Activated CD4-positive, alpha-beta T cell treated with anti-CD3 and anti-CD28 coated beads, Interleukin-2, amount 10 ng/mL, durations not matched to agents 7 days and 5 days (primary cell): ENCODE results near the gene GATD1. TPM values are rescaled to one million over a fixed set of nuclear protein-coding genes. Genes with fewer than 3 reads are reported as not detected.
"Not testable (repeated sequence)": the region's sequence is repeated elsewhere in the genome, so short reads cannot be mapped to it uniquely, and the experiment has no call there.

Experiments
- CTCF ChIA-PET: fragments of 350-600 bp; sonication (Branson Sonifier 250); formaldehyde crosslinking; loops from one replicate; lab custom pipeline; 2021; ENCODE audit warnings: antibody characterized with exemption; lab: Charles Lee
- POLR2A ChIA-PET: fragments of 350-600 bp; sonication (Branson Sonifier 250); formaldehyde crosslinking; loops from one replicate; lab custom pipeline; 2021; ENCODE audit warnings: antibody characterized with exemption; lab: Charles Lee
- DNase-seq: peaks from one replicate; pipeline ENCODE4 v3.0.0-alpha.2; 2020
- H3K27ac Mint-ChIP-seq: one replicate; pipeline ENCODE4 v1.8.0; 2021; ENCODE audit warnings: mild to moderate bottlenecking, moderate library complexity, mixed read lengths
- H3K27me3 Mint-ChIP-seq: one replicate; pipeline ENCODE4 v1.8.0; 2021; ENCODE audit warnings: mixed read lengths
- H3K36me3 Mint-ChIP-seq: one replicate; pipeline ENCODE4 v1.8.0; 2021; ENCODE audit warnings: low read depth, mixed read lengths
- H3K4me1 Mint-ChIP-seq: one replicate; pipeline ENCODE4 v1.8.0; 2021; ENCODE audit warnings: mixed read lengths
- H3K4me3 Mint-ChIP-seq: one replicate; pipeline ENCODE4 v1.8.0; 2021; ENCODE audit warnings: mild to moderate bottlenecking, moderate library complexity, mixed read lengths
- H3K9me3 Mint-ChIP-seq: one replicate; pipeline ENCODE4 v1.8.0; 2021; ENCODE audit warnings: mixed read lengths
- total RNA-seq, 2 experiments: library from RNA; stranded (reverse); gene quantifications; one replicate each; pipeline ENCODE4 v1.2.3, GENCODE V29; 2021

GATD1 gene
- total RNA-seq, 2 experiments from 2014 or later, result 58.2 to 62.1 TPM

GRCh38 chr11:760236-760635 lies 17.1 kb downstream of the GATD1 start:
- H3K9me3 Mint-ChIP-seq, result no peaks in the 10 kb centered on the region

DNA sequence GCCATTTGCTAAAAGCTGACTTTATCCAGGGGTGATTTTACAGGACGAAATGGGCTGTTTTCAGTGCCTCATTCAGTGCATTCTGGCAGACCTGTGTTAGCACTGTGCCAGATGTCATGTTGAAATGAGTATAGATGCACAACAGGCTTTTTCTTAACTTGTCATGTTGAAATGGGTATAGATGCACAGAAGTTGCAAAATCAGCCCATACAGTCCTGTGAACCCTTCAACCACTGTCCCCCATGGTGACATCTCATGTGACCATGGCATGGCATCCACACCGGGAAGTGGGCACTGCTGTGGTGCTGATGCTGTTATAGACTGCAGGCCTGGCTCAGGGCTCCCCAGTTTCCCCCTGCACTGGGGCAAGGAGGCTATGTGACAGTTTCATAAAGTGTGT lies 27.6 kb downstream of the GATD1 start:
- no peak for DNase-seq
- peaks cover 9% of the 10 kb centered on the region for H3K36me3 Mint-ChIP-seq
- ChIA-PET POLR2A (no interaction called here), CTCF (interaction anchor here (0.6 to 1.8 kb wide), 2 partner anchors 11 to 16 kb away, joined by 4 to 5 read pairs; no protein-coding TSS in a partner anchor)
- H3K27me3 Mint-ChIP-seq, result no peaks in the 10 kb centered on the region
- peaks cover 26% of the 10 kb centered on the region for H3K4me1 Mint-ChIP-seq
- peak overlapping the region; percentile 36 for H3K27ac Mint-ChIP-seq
- no peaks in the 10 kb centered on the region for H3K9me3 Mint-ChIP-seq
- H3K4me3 Mint-ChIP-seq, result peak overlapping the region; percentile 52

More at GRCh38 chr11:760236-760635, 17.1 kb downstream of the GATD1 start:
- POLR2A ChIA-PET, result no interaction called here
- Mint-ChIP-seq H3K36me3 (peaks cover 39% of the 10 kb centered on the region), H3K27ac (no peak overlapping the region), H3K4me1 (peaks cover 2% of the 10 kb centered on the region), H3K4me3 (no peak overlapping the region), H3K27me3 (no peaks in the 10 kb centered on the region)
- CTCF ChIA-PET, result interaction anchor here (1.4 to 1.6 kb wide), 2 partner anchors 10 to 37 kb away, joined by 4 to 5 read pairs; no protein-coding TSS in a partner anchor
- no peak for DNase-seq

GRCh38 chr11:748007-748359 lies 29.3 kb downstream of the GATD1 start:
- Mint-ChIP-seq H3K4me3 (peak overlapping the region; percentile 83), H3K4me1 (peaks cover 26% of the 10 kb centered on the region), H3K36me3 (peaks cover 9% of the 10 kb centered on the region), H3K9me3 (no peaks in the 10 kb centered on the region), H3K27me3 (no peaks in the 10 kb centered on the region), H3K27ac (peak overlapping the region; percentile 81)
- ChIA-PET CTCF (interaction anchor here (0.5 to 2.0 kb wide), 3 partner anchors 9 to 446 kb away, joined by 3 to 9 read pairs (median 4); no protein-coding TSS in a partner anchor), POLR2A (no interaction called here)
- no peak for DNase-seq

- ChIA-PET POLR2A (interaction anchor here (0.6 kb wide), 1 partner anchor 159 kb away, joined by 5 read pairs; no protein-coding TSS in a partner anchor), CTCF (interaction anchor here (0.5 to 2.0 kb wide), 5 partner anchors 10 to 446 kb away, joined by 3 to 9 read pairs (median 3); no protein-coding TSS in a partner anchor)
- Mint-ChIP-seq H3K27ac (peak within 1 kb of the TSS; percentile 83), H3K4me3 (peak within 1 kb of the TSS; percentile 83), H3K9me3 (no peaks in the 10 kb centered on the region), H3K27me3 (no peaks in the 10 kb centered on the region), H3K4me1 (peaks cover 23% of the 10 kb centered on the region), H3K36me3 (peaks cover 6% of the 10 kb centered on the region)
- peak; percentile 83 for DNase-seq
Observed at GRCh38 chr11:747158-748006, 29.9 kb downstream of the GATD1 start, which contains the start of gene TALDO1. Gene TALDO1, plus strand, starts transcription at chr11:747464. Its CDS starts 18 bp downstream, at chr11:747482.

- Mint-ChIP-seq H3K4me1 (peaks cover 21% of the 10 kb centered on the region), H3K27ac (peak overlapping the region; percentile 83), H3K27me3 (no peaks in the 10 kb centered on the region), H3K9me3 (no peaks in the 10 kb centered on the region), H3K4me3 (peak overlapping the region; percentile 83), H3K36me3 (peaks cover 4% of the 10 kb centered on the region)
- ChIA-PET CTCF (interaction anchor here (0.6 to 2.0 kb wide), 4 partner anchors 10 to 108 kb away, joined by 3 to 9 read pairs (median 3); no protein-coding TSS in a partner anchor), POLR2A (no interaction called here)
- peak; percentile 63 for DNase-seq
Observed at GRCh38 chr11:746289-747157, 30.8 kb downstream of the GATD1 start.

GRCh38 chr11:745428-745827 lies 31.9 kb downstream of the GATD1 start:
- Mint-ChIP-seq H3K4me3 (no peak overlapping the region), H3K27ac (no peak overlapping the region), H3K27me3 (no peaks in the 10 kb centered on the region), H3K9me3 (no peaks in the 10 kb centered on the region), H3K36me3 (peaks cover 4% of the 10 kb centered on the region), H3K4me1 (peaks cover 21% of the 10 kb centered on the region)
- no peak for DNase-seq
- CTCF ChIA-PET, result interaction anchor here (0.7 to 0.9 kb wide), 2 partner anchors 18 to 190 kb away, joined by 3 read pairs; no protein-coding TSS in a partner anchor
- POLR2A ChIA-PET, result no interaction called here

GRCh38 chr11:742571-743201 lies 34.6 kb downstream of the GATD1 start:
- POLR2A ChIA-PET, result no interaction called here

DNA sequence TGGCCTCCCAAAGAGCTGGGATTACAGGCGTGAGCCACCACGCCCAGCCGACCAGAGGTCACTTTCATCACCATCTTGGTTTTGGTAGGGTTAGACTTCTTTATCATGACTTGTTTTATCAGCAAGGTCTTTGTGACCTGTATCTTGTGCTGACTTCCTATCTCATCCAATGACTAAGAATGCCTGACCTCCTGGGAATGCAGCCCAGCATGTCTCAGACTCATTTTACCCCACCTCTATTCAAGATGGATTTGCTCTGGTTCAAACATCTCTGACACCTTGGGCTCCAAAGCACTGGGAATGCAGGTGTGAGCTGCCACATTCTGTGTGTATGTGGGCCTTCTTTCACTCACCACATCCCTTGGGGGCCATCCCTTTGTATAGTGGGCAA lies 35.1 kb downstream of the GATD1 start:
- ChIA-PET POLR2A (no interaction called here), CTCF (interaction anchor here (1.0 kb wide), 1 partner anchor 9 kb away, joined by 3 read pairs; no protein-coding TSS in a partner anchor)
- H3K36me3 Mint-ChIP-seq, result no peaks in the 10 kb centered on the region
- no peak overlapping the region for H3K4me3 Mint-ChIP-seq
- H3K4me1 Mint-ChIP-seq, result peaks cover 23% of the 10 kb centered on the region
- DNase-seq, result no peak
- H3K9me3 Mint-ChIP-seq, result no peaks in the 10 kb centered on the region
- no peaks in the 10 kb centered on the region for H3K27me3 Mint-ChIP-seq
- H3K27ac Mint-ChIP-seq, result no peak overlapping the region

More at GRCh38 chr11:742571-743201, 34.6 kb downstream of the GATD1 start:
- H3K36me3 Mint-ChIP-seq, result no peaks in the 10 kb centered on the region
- H3K9me3 Mint-ChIP-seq, result no peaks in the 10 kb centered on the region
- H3K4me1 Mint-ChIP-seq, result peaks cover 18% of the 10 kb centered on the region
- CTCF ChIA-PET, result interaction anchor here (0.6 kb wide), 1 partner anchor 285 kb away, joined by 4 read pairs; no protein-coding TSS in a partner anchor
- H3K27me3 Mint-ChIP-seq, result no peaks in the 10 kb centered on the region
- no peak overlapping the region for H3K4me3 Mint-ChIP-seq
- H3K27ac Mint-ChIP-seq, result no peak overlapping the region
- no peak for DNase-seq

DNA sequence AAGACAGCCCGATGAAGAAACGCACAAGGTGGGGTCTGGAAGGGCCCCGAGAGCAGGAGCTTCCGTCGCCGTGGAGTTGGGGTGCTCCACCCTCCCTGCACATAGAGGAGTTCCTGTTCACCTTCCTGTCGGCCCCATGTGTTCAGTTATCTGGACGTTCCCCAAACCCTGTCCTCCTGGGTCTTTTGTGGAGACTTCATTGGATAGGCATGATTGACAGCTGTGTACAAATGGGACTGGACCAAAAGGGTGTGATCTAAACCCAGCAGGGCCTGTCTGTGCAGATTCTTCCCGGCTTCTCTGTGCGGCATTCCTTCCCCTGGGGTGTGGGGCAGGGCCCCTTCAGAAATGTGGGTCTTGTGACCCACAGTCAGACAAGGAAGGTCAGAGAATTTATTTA lies 39.4 kb downstream of the GATD1 start:
- POLR2A ChIA-PET, result interaction anchor here (0.7 kb wide), 1 partner anchor 57 kb away, joined by 3 read pairs; no protein-coding TSS in a partner anchor
- H3K36me3 Mint-ChIP-seq, H3K27me3 Mint-ChIP-seq, H3K9me3 Mint-ChIP-seq, DNase-seq: not testable (repeated sequence)
- peak overlapping the region; percentile 41 for H3K4me3 Mint-ChIP-seq
- CTCF ChIA-PET, result interaction anchor here (1.5 to 1.9 kb wide), 2 partner anchors 10 to 14 kb away, joined by 5 to 7 read pairs; no protein-coding TSS in a partner anchor
- peak overlapping the region; percentile 77 for H3K27ac Mint-ChIP-seq
- peaks cover 24% of the 10 kb centered on the region for H3K4me1 Mint-ChIP-seq

DNA sequence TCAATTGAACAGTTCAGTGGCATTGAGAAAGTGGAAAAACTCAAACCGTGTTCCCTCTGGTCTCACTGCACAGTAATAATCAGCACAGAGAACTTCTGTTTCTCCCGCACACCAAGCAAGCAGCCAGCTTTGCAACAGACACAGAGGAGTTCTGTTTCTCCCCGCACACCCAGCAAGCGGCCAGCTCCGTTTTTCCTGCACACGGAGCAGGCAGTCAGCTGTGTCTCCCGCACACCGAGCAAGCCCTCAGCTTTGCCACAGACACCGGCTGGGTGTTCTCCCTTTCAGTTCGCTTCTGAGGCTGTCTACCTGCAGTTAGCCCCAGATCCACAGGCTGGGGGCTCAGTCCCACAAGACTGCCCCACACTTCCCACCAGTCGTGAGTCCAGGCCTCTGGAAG lies 39.9 kb downstream of the GATD1 start:
- Mint-ChIP-seq H3K27ac (peak overlapping the region; percentile 77), H3K9me3 (peaks cover 2% of the 10 kb centered on the region), H3K4me1 (peaks cover 24% of the 10 kb centered on the region), H3K36me3 (no peaks in the 10 kb centered on the region), H3K27me3 (peaks cover 2% of the 10 kb centered on the region), H3K4me3 (peak overlapping the region; percentile 41)
- POLR2A ChIA-PET, result no interaction called here
- no peak for DNase-seq
- CTCF ChIA-PET, result interaction anchor here (1.5 to 1.9 kb wide), 2 partner anchors 9 to 13 kb away, joined by 5 to 7 read pairs; no protein-coding TSS in a partner anchor

DNA sequence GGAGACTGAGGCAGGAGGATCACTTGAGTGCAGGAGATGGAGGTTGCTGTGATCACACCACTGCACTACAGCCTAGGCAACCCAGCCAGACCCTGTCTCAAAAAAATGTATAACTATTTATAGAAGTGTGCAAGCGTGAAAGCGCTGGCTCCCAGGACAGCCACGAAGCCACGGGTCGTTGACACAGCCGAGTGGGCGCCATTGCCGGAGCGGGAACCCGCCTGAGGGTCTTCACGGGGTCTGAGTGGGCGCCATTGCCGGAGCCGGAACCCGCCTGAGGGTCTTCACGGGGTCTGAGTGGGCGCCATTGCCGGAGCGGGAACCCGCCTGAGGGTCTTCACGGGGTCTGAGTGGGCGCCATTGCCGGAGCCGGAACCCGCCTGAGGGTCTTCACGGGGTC lies 42.7 kb downstream of the GATD1 start:
- H3K27me3 Mint-ChIP-seq, H3K4me3 Mint-ChIP-seq, H3K27ac Mint-ChIP-seq, H3K9me3 Mint-ChIP-seq, H3K36me3 Mint-ChIP-seq, POLR2A ChIA-PET, DNase-seq: not testable (repeated sequence)
- H3K4me1 Mint-ChIP-seq, result peaks cover 24% of the 10 kb centered on the region
- CTCF ChIA-PET, result interaction anchor here (0.8 kb wide), 1 partner anchor 12 kb away, joined by 3 read pairs; no protein-coding TSS in a partner anchor
